Esophagus muscularis mucosa (tissue), 4 donors: Measurements from ENCODE around the gene TUBD1. TPM values are rescaled to one million over a fixed set of nuclear protein-coding genes. Genes with fewer than 3 reads are reported as not detected.

Experiments
- DNase-seq: peaks from one replicate; pipeline ENCODE4 v3.0.0-alpha.2; 2017; ENCODE audit errors: extremely low spot score
- H3K27ac ChIP-seq, 4 donors: fragments of 200-600 bp; sonication (generic); replicated peaks in 1 of 4; 1 replicate in 3 of 4; 2 replicates in 1 of 4; pipeline ENCODE4 v1.5.1; 2016 to 2019; ENCODE audit warnings: mild to moderate bottlenecking in 1 of 4
- H3K27me3 ChIP-seq, 4 donors: fragments of 200-600 bp; sonication (generic); one replicate each; pipeline versions ENCODE4 v1.5.1 to v1.6.0; 2016 to 2019
- H3K36me3 ChIP-seq, 4 donors: fragments of 200-600 bp; sonication (generic); one replicate each; pipeline ENCODE4 v1.5.1; 2016 to 2019
- H3K4me1 ChIP-seq, 4 donors: fragments of 200-600 bp; sonication (generic); one replicate each; pipeline ENCODE4 v1.5.1; 2016 to 2019
- H3K4me3 ChIP-seq, 4 donors: fragments of 200-600 bp; sonication (generic); 1 replicate in 2 of 4; 2 replicates in 2 of 4; pipeline ENCODE4 v1.5.1; 2016 to 2019; ENCODE audit warnings: mild to moderate bottlenecking in 4 of 4, moderate library complexity in 1 of 4
- H3K9me3 ChIP-seq, 4 donors: fragments of 200-600 bp; sonication (generic); 1 replicate in 3 of 4; 2 replicates in 1 of 4; pipeline ENCODE4 v1.5.1; 2016 to 2019
- EP300 ChIP-seq: sonication (generic); formaldehyde crosslinking; IDR thresholded peaks from one replicate; pipeline ENCODE4 v1.6.1; 2017; ENCODE audit warnings: antibody characterized with exemption
- POLR2A ChIP-seq: fragments of 450-650 bp; IDR thresholded peaks from one replicate; pipeline ENCODE4 v1.6.1; 2017; ENCODE audit warnings: antibody characterized with exemption, moderate library complexity, mild to moderate bottlenecking, low read depth
- POLR2AphosphoS5 ChIP-seq, 2 donors: sonication (generic); formaldehyde crosslinking; IDR thresholded peaks; one replicate each; pipeline ENCODE4 v1.6.1; 2017; ENCODE audit warnings: antibody characterized with exemption in 2 of 2
- WGBS: methylation state at CpG from one replicate; pipeline ENCODE4 v1.1.5; 2018; 5-methylcytosine and 5-hydroxymethylcytosine counted together
- intact Hi-C: fragments of 100-400 bp; cut with DNase I; formaldehyde crosslinking; loops from one replicate; pipeline ENCODE4 v1.15.1; 2023
- total RNA-seq, 4 donors: library from RNA; depleted of rRNA; stranded (reverse); fragments of >200 nt; gene quantifications; one replicate each; pipeline versions ENCODE4 v1.1.0 to v1.2.1, GENCODE V29; 2016
- TF ChIP-seq, protein P1 (sequence below), 3 experiments: fragments of 200-600 bp in 2 of 3; fragments of 450-650 bp in 1 of 3; sonication (generic) in 2 of 3; IDR thresholded peaks; one replicate each; pipeline ENCODE4 v1.5.1; 2017 to 2019; ENCODE audit warnings: antibody characterized with exemption in 3 of 3, mild to moderate bottlenecking in 2 of 3, moderate library complexity in 1 of 3

The TUBD1 gene
- total RNA-seq, 4 donors from 2014 or later, result 5.6 to 10.4 (median 7.0) TPM

DNA sequence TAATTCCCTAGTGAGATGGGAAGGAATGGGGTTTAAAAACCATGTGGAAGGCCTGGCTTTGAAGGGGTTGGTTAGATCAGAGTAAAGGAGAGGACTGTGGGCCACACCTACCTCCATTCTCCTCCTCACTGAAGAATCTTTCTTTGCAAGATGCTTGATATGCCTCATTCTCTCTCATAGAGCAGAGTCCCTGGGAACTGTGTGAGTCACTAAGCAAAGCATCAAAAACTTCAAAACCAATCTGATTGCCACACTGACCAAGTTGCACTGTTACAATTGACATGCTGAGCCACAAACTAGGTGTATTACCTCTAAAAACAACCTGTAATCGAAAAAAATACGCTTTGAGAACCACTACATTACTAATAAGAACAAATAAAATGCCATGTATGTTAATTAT is 2.0 kb downstream of the TUBD1 start:
- no peak for DNase-seq
- intact Hi-C loops, result no loop called here

DNA sequence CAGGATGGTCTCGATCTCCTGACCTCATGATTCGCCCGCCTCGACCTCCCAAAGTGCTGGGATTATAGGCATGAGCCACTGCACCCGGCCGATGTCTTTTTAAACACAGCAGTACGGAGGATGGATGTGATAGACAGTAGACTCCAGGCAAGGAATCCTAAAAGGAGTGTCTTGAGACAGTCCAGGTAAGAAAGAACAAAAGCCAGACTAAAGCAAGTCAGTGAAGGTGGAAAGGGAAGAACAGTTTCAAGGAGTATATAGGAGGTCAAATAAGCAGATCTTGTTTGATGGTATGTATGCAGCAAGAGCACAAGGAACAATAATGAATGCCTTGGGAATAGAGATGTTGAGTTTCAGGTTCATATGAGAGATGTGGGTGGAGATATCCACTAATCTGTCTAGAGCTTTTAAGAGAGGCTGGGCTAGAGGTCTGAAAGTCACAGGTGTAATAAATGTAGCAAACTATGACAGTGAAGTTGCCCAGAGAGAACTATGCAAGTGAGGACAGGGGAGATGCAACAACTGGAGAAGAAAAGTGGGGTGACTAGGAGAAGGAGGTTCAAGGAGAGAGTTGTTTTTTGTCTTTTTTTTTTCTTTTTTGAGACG is 4.5 kb downstream of the TUBD1 start:
- intact Hi-C loops, result no loop called here
- H3K27me3 ChIP-seq, result no peaks in the 10 kb centered on the region
- H3K4me1 ChIP-seq, result peaks cover 15 to 18% (median 16%) of the 10 kb centered on the region in 4 donors
- H3K36me3 ChIP-seq, result peaks cover 24 to 68% (median 53%) of the 10 kb centered on the region in 4 donors
- no peak overlapping the region for H3K27ac ChIP-seq
- no peak overlapping the region for H3K4me3 ChIP-seq
- H3K9me3 ChIP-seq, result no peaks in the 10 kb centered on the region
- 97% methylated on average over 8 of the region's 8 CpGs for WGBS
- TF ChIP-seq POLR2A, result no peak
- TF ChIP-seq POLR2AphosphoS5 (IDR thresholded peaks at IDR 0.05), result no peak
- TF ChIP-seq, protein P1, sequence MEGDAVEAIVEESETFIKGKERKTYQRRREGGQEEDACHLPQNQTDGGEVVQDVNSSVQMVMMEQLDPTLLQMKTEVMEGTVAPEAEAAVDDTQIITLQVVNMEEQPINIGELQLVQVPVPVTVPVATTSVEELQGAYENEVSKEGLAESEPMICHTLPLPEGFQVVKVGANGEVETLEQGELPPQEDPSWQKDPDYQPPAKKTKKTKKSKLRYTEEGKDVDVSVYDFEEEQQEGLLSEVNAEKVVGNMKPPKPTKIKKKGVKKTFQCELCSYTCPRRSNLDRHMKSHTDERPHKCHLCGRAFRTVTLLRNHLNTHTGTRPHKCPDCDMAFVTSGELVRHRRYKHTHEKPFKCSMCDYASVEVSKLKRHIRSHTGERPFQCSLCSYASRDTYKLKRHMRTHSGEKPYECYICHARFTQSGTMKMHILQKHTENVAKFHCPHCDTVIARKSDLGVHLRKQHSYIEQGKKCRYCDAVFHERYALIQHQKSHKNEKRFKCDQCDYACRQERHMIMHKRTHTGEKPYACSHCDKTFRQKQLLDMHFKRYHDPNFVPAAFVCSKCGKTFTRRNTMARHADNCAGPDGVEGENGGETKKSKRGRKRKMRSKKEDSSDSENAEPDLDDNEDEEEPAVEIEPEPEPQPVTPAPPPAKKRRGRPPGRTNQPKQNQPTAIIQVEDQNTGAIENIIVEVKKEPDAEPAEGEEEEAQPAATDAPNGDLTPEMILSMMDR (IDR thresholded peaks at IDR 0.05), result no peak
- TF ChIP-seq EP300, result no peak
- DNase-seq, result no peak

More for the DNA sequence above, 2.0 kb downstream of the TUBD1 start:
- peaks cover 28 to 39% (median 36%) of the 10 kb centered on the region in 4 donors for H3K4me1 ChIP-seq
- TF ChIP-seq, protein P1 (IDR thresholded peaks at IDR 0.05), result no peak
- TF ChIP-seq POLR2A (no peak), POLR2AphosphoS5 (IDR thresholded peaks at IDR 0.05) (no peak), EP300 (no peak)
- no peaks in the 10 kb centered on the region for H3K27me3 ChIP-seq
- WGBS, result 87% methylated on average over 2 of the region's 2 CpGs
- H3K4me3 ChIP-seq, result no peak overlapping the region
- H3K36me3 ChIP-seq, result peaks cover under 1 to 44% (median 28%) of the 10 kb centered on the region in 4 donors
- no peaks in the 10 kb centered on the region for H3K9me3 ChIP-seq
- no peak overlapping the region for H3K27ac ChIP-seq

- Histone ChIP-seq H3K27me3 (no peaks in the 10 kb centered on the region), H3K9me3 (no peaks in the 10 kb centered on the region), H3K4me3 (no peak overlapping the region), H3K4me1 (no peaks in the 10 kb centered on the region), H3K36me3 (peaks cover 29 to 89% (median 63%) of the 10 kb centered on the region in 4 donors), H3K27ac (no peak overlapping the region)
- intact Hi-C loops, result no loop called here
- TF ChIP-seq, protein P1 (IDR thresholded peaks at IDR 0.05), result no peak
- TF ChIP-seq POLR2AphosphoS5 (IDR thresholded peaks at IDR 0.05) (no peak), EP300 (no peak), POLR2A (no peak)
- 97% methylated on average over 8 of the region's 9 CpGs for WGBS
- DNase-seq, result no peak
Measured at GRCh38 chr17:59884861-59885260, 7.9 kb downstream of the TUBD1 start.

DNA sequence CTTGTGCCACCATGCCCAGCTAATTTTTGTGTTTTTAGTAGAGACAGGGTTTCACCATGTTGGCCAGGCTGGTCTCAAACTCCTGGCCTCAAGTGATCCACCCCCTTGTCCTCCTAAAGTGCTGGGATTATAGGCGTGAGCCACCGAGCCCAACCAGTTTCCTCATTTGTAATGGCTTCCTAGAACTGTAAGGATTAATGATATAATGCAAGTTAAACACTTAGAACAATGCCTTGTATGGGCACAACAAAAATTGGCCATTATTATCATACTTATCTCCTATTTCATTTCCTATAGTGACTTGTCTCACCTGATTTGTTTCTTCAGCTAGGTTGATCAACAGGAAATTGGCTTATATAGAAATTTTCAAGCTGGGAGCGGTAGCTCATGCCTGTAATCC is 14.1 kb downstream of the TUBD1 start:
- Histone ChIP-seq H3K4me1 (no peaks in the 10 kb centered on the region), H3K4me3 (no peak overlapping the region), H3K36me3 (peaks cover 18 to 96% (median 72%) of the 10 kb centered on the region in 4 donors), H3K27me3 (no peaks in the 10 kb centered on the region), H3K27ac (no peak overlapping the region), H3K9me3 (no peaks in the 10 kb centered on the region)
- TF ChIP-seq POLR2AphosphoS5 (IDR thresholded peaks at IDR 0.05) (no peak), EP300 (no peak), POLR2A (no peak)
- TF ChIP-seq, protein P1 (IDR thresholded peaks at IDR 0.05), result no peak
- intact Hi-C loops, result no loop called here
- 74% methylated on average over 3 of the region's 3 CpGs for WGBS
- no peak for DNase-seq

- 90% methylated on average over 5 of the region's 5 CpGs for WGBS
- Histone ChIP-seq H3K9me3 (no peaks in the 10 kb centered on the region), H3K36me3 (peaks cover 14 to 96% (median 72%) of the 10 kb centered on the region in 4 donors), H3K4me3 (no peak overlapping the region), H3K4me1 (no peaks in the 10 kb centered on the region), H3K27me3 (no peaks in the 10 kb centered on the region), H3K27ac (no peak overlapping the region)
- no peak for TF ChIP-seq POLR2AphosphoS5 (IDR thresholded peaks at IDR 0.05)
- TF ChIP-seq POLR2A, result no peak
- no peak for TF ChIP-seq EP300
- TF ChIP-seq, protein P1 (IDR thresholded peaks at IDR 0.05), result no peak
- intact Hi-C loops, result no loop called here
- no peak for DNase-seq
Measured at GRCh38 chr17:59877965-59878364, 14.8 kb downstream of the TUBD1 start.
